GM19395 (cell line): ENCODE data around the gene PGAP1.
A peak's percentile ranks its signal among the peaks of the same experiment; 100 is the strongest.

ENCODE experiments used
- ATAC-seq: cut with Tn5 transposase; IDR thresholded peaks from one replicate; pipeline ENCODE4 v1.9.1; 2021; ENCODE audit warnings: mild to moderate bottlenecking, moderate library complexity; ENCODE audit not compliant: unreplicated experiment

The PGAP1 gene, protein sequence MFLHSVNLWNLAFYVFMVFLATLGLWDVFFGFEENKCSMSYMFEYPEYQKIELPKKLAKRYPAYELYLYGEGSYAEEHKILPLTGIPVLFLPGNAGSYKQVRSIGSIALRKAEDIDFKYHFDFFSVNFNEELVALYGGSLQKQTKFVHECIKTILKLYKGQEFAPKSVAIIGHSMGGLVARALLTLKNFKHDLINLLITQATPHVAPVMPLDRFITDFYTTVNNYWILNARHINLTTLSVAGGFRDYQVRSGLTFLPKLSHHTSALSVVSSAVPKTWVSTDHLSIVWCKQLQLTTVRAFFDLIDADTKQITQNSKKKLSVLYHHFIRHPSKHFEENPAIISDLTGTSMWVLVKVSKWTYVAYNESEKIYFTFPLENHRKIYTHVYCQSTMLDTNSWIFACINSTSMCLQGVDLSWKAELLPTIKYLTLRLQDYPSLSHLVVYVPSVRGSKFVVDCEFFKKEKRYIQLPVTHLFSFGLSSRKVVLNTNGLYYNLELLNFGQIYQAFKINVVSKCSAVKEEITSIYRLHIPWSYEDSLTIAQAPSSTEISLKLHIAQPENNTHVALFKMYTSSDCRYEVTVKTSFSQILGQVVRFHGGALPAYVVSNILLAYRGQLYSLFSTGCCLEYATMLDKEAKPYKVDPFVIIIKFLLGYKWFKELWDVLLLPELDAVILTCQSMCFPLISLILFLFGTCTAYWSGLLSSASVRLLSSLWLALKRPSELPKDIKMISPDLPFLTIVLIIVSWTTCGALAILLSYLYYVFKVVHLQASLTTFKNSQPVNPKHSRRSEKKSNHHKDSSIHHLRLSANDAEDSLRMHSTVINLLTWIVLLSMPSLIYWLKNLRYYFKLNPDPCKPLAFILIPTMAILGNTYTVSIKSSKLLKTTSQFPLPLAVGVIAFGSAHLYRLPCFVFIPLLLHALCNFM

GRCh38 chr2:196926562-196927375 lies at the start of gene PGAP1:
PGAP1 (minus strand) TSS chr2:196926707; CDS start chr2:196926616, 91 bp downstream.
- peak; percentile 75 for ATAC-seq

GRCh38 chr2:196974970-196975369 lies 48.5 kb upstream of the PGAP1 start:
- ATAC-seq: no peak

DNA sequence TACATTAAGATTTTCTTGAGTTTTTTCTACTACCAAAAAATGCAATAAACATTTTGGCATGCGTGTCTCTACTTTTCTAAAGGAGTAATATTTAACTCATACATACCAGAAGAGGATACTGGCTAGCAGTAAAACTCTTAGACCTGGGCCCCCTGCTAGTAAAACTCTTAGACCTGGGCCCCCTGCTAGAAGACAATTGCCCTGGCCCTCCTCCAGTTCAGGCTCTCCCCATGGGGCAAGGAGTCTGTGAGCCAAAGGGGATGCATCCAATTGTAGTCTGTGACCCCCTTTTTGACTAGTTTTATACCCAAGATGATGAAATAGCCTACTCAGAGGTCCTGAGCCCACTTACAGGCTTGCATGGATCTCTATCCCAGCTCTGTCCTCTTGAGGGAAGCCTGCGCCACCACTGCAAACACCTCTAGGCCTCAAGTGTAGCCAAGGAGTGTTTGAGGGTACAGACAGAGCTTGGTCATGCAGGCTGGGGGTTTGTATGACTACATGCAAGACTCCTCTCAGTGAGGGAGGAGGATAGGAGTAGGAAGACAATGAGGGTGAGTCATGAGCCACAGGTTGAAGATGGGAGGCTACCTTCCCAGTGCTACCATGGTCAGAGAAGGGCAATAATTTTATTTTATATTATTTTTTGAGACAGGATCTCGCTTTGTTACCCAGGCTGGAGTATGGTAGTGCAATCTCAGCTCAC lies 45.2 kb upstream of the PGAP1 start:
- ATAC-seq: no peak

- ATAC-seq: no peak
These were observed 43.6 kb upstream of the PGAP1 start for GRCh38 chr2:196970099-196970498.

GRCh38 chr2:196968516-196968915 lies 42.0 kb upstream of the PGAP1 start:
- no peak for ATAC-seq

DNA sequence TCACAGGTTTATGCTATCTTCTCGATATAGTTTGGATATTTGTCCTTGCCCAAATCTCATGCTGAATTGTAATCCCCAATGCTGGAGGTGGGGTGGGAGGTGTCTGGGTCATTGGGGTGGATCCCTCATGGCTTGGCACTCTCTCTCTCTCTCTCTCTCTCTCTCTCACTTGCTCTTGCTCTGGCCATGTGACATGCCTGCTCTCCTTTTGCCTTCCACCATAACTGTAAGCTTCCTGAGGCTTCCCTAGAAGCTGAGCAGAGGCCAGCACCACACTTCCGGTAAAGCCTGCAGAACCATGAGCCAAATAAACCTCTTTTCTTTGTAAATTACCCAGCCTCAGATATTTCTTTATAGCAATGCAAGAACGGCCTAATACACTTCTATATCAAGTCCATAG lies 41.3 kb upstream of the PGAP1 start:
- no peak for ATAC-seq

DNA sequence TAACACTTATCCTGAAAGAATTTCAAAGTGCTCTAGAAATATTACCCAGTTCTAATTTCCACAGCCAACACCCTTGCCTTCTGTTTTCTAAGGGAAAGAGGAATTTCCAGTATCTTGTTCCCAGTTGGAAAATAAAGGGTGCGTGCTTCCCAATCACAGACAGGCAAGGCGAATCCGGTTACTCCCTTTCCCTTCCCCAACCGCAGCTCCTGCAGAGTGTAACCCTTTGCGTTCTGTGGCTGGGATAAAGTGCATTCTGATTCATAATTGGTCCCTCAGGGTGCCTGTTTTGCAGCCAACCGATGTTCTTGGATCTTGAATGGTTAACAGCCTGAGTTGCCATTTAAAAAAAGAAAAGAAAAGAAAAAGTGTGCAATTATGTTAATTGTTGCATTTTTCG lies 40.6 kb upstream of the PGAP1 start:
- no peak for ATAC-seq

- ATAC-seq: no peak
These were observed 39.6 kb upstream of the PGAP1 start for GRCh38 chr2:196966061-196966460.

GRCh38 chr2:196965651-196966050 lies 39.1 kb upstream of the PGAP1 start:
- ATAC-seq: no peak

- no peak for ATAC-seq
These were observed 37.5 kb upstream of the PGAP1 start for GRCh38 chr2:196963961-196964360.

GRCh38 chr2:196963043-196963442 lies 36.5 kb upstream of the PGAP1 start:
- ATAC-seq: no peak

DNA sequence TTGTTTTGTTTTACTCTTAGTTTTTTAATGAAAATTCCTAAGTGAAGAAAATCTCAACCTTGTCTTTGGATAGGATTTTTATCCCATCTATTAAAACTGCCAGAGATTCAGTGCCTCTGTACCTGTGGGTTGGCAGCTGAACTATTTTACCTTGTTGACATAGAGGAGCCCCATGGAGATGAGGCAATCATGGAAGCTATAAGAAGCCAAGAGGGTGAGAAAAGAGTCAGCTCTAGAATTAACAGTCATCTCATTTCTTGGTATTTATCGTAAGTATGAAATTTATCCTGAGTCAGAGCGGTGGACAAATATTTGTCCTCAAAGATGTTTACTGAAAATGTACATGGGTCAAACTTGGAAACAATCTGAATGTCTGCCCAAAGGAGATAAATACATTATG lies 35.8 kb upstream of the PGAP1 start:
- no peak for ATAC-seq

GRCh38 chr2:196961889-196962288 lies 35.4 kb upstream of the PGAP1 start:
- peak; percentile 99 for ATAC-seq

DNA sequence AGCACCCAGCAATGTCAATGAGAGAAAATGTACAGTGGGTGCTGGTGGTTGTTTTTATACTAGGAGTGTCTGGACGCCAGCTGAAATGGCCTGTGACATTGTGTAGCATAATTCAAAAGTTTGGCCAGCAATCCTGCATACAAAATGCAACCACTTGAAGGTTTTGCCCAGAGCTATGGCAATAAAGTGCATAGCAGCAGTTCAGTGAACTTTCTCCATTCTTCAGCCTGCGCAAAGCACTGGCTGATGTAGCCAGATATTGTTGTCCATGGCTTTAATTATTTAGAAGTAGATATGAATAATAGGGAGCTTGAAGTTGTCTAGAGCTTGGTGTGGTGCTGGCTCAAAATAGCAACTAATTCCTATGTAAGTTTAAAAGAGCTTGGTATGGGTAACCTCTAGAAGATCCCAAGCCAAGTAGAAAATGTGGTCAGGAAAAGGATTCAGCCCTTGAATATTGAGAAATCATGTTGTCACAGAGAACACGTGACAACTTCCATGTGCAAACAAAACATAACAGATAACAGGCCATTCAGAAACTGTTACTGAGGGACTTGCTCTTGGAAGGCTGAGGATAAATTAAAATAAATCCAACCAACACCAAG lies 33.3 kb upstream of the PGAP1 start:
- ATAC-seq: no peak

- ATAC-seq: no peak
These were observed 32.8 kb upstream of the PGAP1 start for GRCh38 chr2:196959281-196959680.

DNA sequence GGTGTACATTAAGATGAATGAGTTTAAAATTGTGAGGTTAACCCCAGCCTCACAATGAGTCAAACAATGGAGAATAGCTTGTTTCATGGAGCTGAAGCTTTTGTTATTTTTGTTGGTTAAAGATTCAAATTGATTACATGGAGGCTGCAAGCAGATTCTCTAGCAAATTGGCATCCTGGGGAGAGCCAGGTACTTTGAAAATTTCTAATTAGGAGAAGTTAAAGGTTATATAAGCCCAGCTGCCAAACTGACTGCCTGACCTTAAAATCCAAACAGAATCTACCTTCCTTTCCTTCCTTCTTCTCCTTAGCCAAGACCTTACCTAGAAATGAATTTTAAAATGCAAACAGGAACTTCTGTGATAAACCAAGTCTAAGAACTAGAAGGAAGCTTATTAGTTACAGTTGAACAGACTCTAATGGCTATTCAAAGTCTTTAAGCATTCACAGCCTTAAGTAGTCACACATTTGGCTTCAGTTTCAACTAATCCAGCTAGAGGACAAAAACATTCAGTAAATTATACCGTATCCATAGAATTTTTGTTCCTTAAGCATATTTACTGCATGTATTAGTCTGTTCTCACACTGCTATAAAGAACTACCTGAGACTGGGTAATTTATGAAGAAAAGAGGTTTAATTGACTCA lies 31.5 kb upstream of the PGAP1 start:
- no peak for ATAC-seq

- ATAC-seq: no peak
These were observed 30.9 kb upstream of the PGAP1 start for GRCh38 chr2:196957442-196957841.

GRCh38 chr2:196956069-196956468 lies 29.6 kb upstream of the PGAP1 start:
- no peak for ATAC-seq

- no peak for ATAC-seq
These were observed 28.5 kb upstream of the PGAP1 start for GRCh38 chr2:196955036-196955435.

DNA sequence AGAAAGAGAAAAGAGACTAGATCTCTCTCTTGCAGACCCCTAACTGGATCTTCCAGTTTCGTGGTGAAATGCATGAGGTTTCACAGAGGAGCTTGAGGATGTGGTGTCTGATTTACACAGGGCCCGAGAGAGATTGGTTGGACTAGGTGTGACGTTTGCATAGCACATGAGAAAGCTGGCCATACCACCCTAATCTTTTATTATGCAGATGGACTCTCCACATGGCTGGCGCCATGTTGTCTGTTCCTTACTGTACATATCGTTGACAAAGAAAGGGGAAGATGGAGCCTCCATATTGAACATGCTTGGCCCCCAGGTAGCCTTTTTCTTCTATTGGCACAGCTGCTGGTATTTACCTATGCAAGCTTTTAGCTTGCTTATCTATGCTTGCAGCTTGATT lies 27.5 kb upstream of the PGAP1 start:
- no peak for ATAC-seq
